Thoracic aorta (tissue), 2 donors: ENCODE results near the gene NOXRED1. TPM values are rescaled to one million over a fixed set of nuclear protein-coding genes. Genes with fewer than 3 reads are reported as not detected.

ENCODE experiments used
- ATAC-seq: fragments of 150-250 bp; one replicate; pipeline ENCODE4 v1.8.0; 2017; ENCODE audit warnings: low read depth; ENCODE audit not compliant: insufficient number of reproducible peaks, low FRiP score
- DNase-seq: peaks from one replicate; pipeline ENCODE4 v3.0.0-alpha.2; 2020; ENCODE audit warnings: low spot score
- H3K27ac ChIP-seq, 2 donors: fragments of 200-600 bp; sonication (generic); 1 replicate in 1 of 2; 2 replicates in 1 of 2; pipeline ENCODE4 v1.5.1; 2016; ENCODE audit warnings: mild to moderate bottlenecking in 2 of 2, moderate library complexity in 2 of 2
- H3K27me3 ChIP-seq: fragments of 200-600 bp; sonication (generic); replicated peaks from 2 replicates; pipeline ENCODE4 v1.6.0; 2016; ENCODE audit warnings: mild to moderate bottlenecking; ENCODE audit not compliant: insufficient read depth
- H3K36me3 ChIP-seq: fragments of 200-600 bp; sonication (generic); one replicate; pipeline ENCODE4 v1.5.1; 2016
- H3K4me1 ChIP-seq, 2 donors: fragments of 200-600 bp; sonication (generic); 1 replicate in 1 of 2; 2 replicates in 1 of 2; pipeline versions ENCODE4 v1.5.1 to v1.6.0; 2016; ENCODE audit warnings: low read depth in 2 of 2, mild to moderate bottlenecking in 1 of 2; ENCODE audit not compliant: control insufficient read depth in 1 of 2
- H3K4me3 ChIP-seq: fragments of 200-600 bp; sonication (generic); 2 replicates; pipeline ENCODE4 v1.5.1; 2016; ENCODE audit warnings: mild to moderate bottlenecking
- H3K9me3 ChIP-seq: fragments of 200-600 bp; sonication (generic); 2 replicates; pipeline ENCODE4 v1.5.1; 2016
- total RNA-seq, 2 donors: library from RNA; depleted of rRNA; stranded (reverse); fragments of >200 nt; gene quantifications; one replicate each; pipeline versions ENCODE4 v1.1.0 to v1.2.3, GENCODE V29; 2016
- TF ChIP-seq, protein P1 (sequence below): fragments of 200-600 bp; sonication (generic); IDR thresholded peaks from one replicate; pipeline ENCODE4 v1.5.1; 2019; ENCODE audit warnings: antibody characterized with exemption

The NOXRED1 gene, protein sequence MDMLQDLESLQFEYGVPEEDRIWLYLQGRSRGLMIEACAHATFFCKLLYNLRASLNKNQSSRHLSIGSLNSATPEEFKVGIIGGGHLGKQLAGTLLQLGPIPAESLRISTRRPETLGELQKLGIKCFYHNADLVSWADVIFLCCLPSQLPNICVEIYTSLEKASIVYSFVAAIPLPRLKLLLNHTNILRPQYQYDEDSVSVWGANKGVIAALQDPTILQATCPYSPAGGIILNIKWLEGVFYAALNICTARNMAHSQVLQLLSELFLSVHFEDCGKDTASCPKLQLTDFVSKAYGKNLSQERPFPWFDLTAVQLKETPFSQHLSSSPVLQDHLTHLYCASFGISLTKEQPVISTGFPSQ
- under 1 TPM in 1 of 2 donors, not detected in 1; 0.92 TPM for total RNA-seq

GRCh38 chr14:77423423-77423822 is at the start of gene NOXRED1:
Gene NOXRED1, minus strand, starts transcription at chr14:77423523. Its CDS starts 634 bp downstream, at chr14:77422889.
- no peaks in the 10 kb centered on the region for H3K4me1 ChIP-seq
- no peak within 1 kb of the TSS for H3K4me3 ChIP-seq
- H3K9me3 ChIP-seq = peaks cover 13% of the 10 kb centered on the region
- ATAC-seq (no peak), DNase-seq (no peak)
- TF ChIP-seq, protein P1, sequence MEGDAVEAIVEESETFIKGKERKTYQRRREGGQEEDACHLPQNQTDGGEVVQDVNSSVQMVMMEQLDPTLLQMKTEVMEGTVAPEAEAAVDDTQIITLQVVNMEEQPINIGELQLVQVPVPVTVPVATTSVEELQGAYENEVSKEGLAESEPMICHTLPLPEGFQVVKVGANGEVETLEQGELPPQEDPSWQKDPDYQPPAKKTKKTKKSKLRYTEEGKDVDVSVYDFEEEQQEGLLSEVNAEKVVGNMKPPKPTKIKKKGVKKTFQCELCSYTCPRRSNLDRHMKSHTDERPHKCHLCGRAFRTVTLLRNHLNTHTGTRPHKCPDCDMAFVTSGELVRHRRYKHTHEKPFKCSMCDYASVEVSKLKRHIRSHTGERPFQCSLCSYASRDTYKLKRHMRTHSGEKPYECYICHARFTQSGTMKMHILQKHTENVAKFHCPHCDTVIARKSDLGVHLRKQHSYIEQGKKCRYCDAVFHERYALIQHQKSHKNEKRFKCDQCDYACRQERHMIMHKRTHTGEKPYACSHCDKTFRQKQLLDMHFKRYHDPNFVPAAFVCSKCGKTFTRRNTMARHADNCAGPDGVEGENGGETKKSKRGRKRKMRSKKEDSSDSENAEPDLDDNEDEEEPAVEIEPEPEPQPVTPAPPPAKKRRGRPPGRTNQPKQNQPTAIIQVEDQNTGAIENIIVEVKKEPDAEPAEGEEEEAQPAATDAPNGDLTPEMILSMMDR = no peak
- H3K27me3 ChIP-seq = no peaks in the 10 kb centered on the region
- H3K36me3 ChIP-seq = peaks cover 38% of the 10 kb centered on the region
- H3K27ac ChIP-seq = no peak within 1 kb of the TSS

DNA sequence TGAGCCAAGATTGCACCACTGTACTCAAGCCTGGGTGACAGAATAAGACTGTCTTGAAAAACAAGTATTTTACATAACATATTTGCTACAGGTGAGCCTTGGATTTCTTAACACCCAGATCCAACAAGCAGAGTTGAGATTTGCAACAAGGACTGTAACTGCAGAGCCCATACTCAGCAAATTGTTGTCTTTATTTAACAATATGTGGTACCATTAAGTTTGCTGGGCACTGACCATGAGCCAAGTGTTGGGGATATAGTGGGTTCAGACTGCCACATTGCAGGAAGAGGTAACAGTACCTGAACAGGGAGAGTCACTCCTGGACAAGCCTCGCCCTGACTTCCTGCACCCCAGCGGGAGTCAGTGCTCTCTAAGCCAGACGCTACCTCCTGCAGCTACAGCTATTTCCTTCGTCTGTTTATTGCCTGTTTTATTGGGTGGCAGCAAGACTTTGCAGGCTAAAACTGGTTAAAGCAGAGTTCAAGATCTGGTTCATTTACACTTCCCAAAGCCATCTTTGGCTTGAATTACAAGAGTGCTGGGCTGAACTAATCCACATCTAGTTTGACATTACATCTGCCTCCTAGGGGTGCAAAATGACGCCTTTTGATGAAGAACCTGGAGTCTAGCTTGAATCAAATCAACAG is 47.0 kb upstream of the NOXRED1 start:
- Histone ChIP-seq H3K9me3 (no peaks in the 10 kb centered on the region), H3K27me3 (no peaks in the 10 kb centered on the region), H3K36me3 (peaks cover 21% of the 10 kb centered on the region), H3K4me1 (no peaks in the 10 kb centered on the region), H3K27ac (no peak overlapping the region), H3K4me3 (no peak overlapping the region)
- no peak for DNase-seq
- no peak for ATAC-seq
- TF ChIP-seq, protein P1 = no peak

GRCh38 chr14:77469539-77469938 is 46.2 kb upstream of the NOXRED1 start:
- H3K36me3 ChIP-seq = peaks cover 29% of the 10 kb centered on the region
- H3K9me3 ChIP-seq = no peaks in the 10 kb centered on the region
- H3K27ac ChIP-seq = no peak overlapping the region
- no peaks in the 10 kb centered on the region for H3K27me3 ChIP-seq
- no peak for ATAC-seq
- no peak overlapping the region for H3K4me3 ChIP-seq
- no peak for DNase-seq
- TF ChIP-seq, protein P1 = no peak
- no peaks in the 10 kb centered on the region for H3K4me1 ChIP-seq

GRCh38 chr14:77469067-77469505 is 45.8 kb upstream of the NOXRED1 start:
- H3K27me3 ChIP-seq = no peaks in the 10 kb centered on the region
- no peak overlapping the region for H3K27ac ChIP-seq
- H3K4me1 ChIP-seq = no peaks in the 10 kb centered on the region
- DNase-seq (no peak), ATAC-seq (no peak)
- H3K9me3 ChIP-seq = no peaks in the 10 kb centered on the region
- no peak overlapping the region for H3K4me3 ChIP-seq
- TF ChIP-seq, protein P1 = no peak
- peaks cover 34% of the 10 kb centered on the region for H3K36me3 ChIP-seq

DNA sequence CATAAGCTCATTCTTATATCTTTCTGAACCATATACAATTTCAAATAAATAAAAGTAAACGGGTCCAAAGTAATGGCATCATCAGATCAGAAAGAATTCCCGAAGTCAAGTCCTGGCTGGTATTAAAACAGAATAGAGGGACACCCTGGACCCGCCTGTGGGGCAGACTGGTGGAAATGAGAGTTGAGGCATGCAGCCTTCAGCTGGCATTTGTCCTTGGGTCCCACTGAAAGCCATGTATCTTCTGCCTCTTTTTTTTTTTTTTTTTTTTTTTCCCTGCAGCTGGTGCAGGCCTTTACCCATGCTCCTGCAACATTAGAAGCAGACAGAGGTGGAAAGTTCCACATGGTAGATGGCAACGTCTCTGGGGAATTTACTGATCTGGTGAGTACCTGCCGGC is 44.5 kb upstream of the NOXRED1 start:
- H3K27me3 ChIP-seq = no peaks in the 10 kb centered on the region

More for the DNA sequence above, 44.5 kb upstream of the NOXRED1 start:
- ATAC-seq = no peak
- TF ChIP-seq, protein P1 = no peak
- H3K27ac ChIP-seq = no peak overlapping the region
- no peaks in the 10 kb centered on the region for H3K4me1 ChIP-seq
- H3K4me3 ChIP-seq = no peak overlapping the region
- H3K9me3 ChIP-seq = no peaks in the 10 kb centered on the region
- peaks cover 43% of the 10 kb centered on the region for H3K36me3 ChIP-seq
- DNase-seq = no peak
